HepG2 (cell line): Measurements from ENCODE around the gene SLX4. TPM values are rescaled to one million over a fixed set of nuclear protein-coding genes. Genes with fewer than 3 reads are reported as not detected.
A peak's percentile ranks its signal among the peaks of the same experiment; 100 is the strongest.

Experiments used
- AGO2 ChIP-seq: fragments of 200-400 bp; formaldehyde crosslinking; optimal IDR thresholded peaks from 2 replicates; pipeline ENCODE3; 2017; ENCODE audit warnings: mild to moderate bottlenecking, low read depth, low read length, moderate library complexity
- ATF7 ChIP-seq, 2 experiments: fragments of 450-650 bp in 1 of 2; sonication (generic) in 1 of 2; formaldehyde crosslinking in 1 of 2; IDR thresholded peaks; 2 replicates each; pipeline versions ENCODE4 v1.4.0 to v1.6.1; 2016 to 2020; ENCODE audit warnings: antibody characterized with exemption in 1 of 2, mild to moderate bottlenecking in 1 of 2, missing genetic modification reagents in 1 of 2
- CREB1 ChIP-seq, 2 experiments: fragments of 450-650 bp in 1 of 2; IDR thresholded peaks; 2 replicates each; pipeline ENCODE4 v1.6.1; 2016 to 2017; ENCODE audit warnings: control low read depth in 1 of 2, mild to moderate bottlenecking in 1 of 2, missing compliant biosample characterization in 1 of 2, missing genetic modification characterization in 1 of 2
- FOXA3 ChIP-seq: IDR thresholded peaks from 2 replicates; pipeline ENCODE4 v1.6.1; 2016; ENCODE audit warnings: missing genetic modification reagents, missing compliant biosample characterization
- KAT7 ChIP-seq: IDR thresholded peaks from 2 replicates; pipeline ENCODE4 v1.6.1; 2018; ENCODE audit warnings: borderline replicate concordance, missing compliant biosample characterization
- MAFF ChIP-seq: IDR thresholded peaks from 2 replicates; pipeline ENCODE4 v1.6.1; 2011; ENCODE audit warnings: low read depth, low read length, improper control_type of control experiment
- NCOA2 ChIP-seq: sonication (generic); formaldehyde crosslinking; IDR thresholded peaks from 2 replicates; pipeline ENCODE4 v1.8.0; 2022; ENCODE audit warnings: inconsistent platforms
- REXO4 ChIP-seq: sonication (generic); formaldehyde crosslinking; IDR thresholded peaks from 2 replicates; pipeline ENCODE4 v1.8.0; 2022; ENCODE audit warnings: missing genetic modification reagents, mild to moderate bottlenecking, borderline replicate concordance
- TARDBP ChIP-seq: sonication (generic); formaldehyde crosslinking; IDR thresholded peaks from 2 replicates; pipeline ENCODE4 v1.8.0; 2022; ENCODE audit warnings: mild to moderate bottlenecking, missing genetic modification reagents
- ZFP62 ChIP-seq: sonication (generic); formaldehyde crosslinking; IDR thresholded peaks from 2 replicates; pipeline ENCODE4 v1.4.0; 2020; ENCODE audit warnings: missing genetic modification reagents
- ZNF12 ChIP-seq: sonication (generic); formaldehyde crosslinking; IDR thresholded peaks from 2 replicates; pipeline ENCODE4 v1.5.0; 2020; ENCODE audit warnings: missing genetic modification reagents
- ZNF496 ChIP-seq: sonication (generic); formaldehyde crosslinking; IDR thresholded peaks from 2 replicates; pipeline ENCODE4 v1.8.1; 2023; ENCODE audit warnings: mild to moderate bottlenecking, moderate library complexity, missing genetic modification reagents; ENCODE audit not compliant: insufficient replicate concordance
- ZNF501 ChIP-seq: sonication (generic); formaldehyde crosslinking; IDR thresholded peaks from 2 replicates; pipeline ENCODE4 v1.5.1; 2020; ENCODE audit warnings: mild to moderate bottlenecking, moderate library complexity, missing genetic modification reagents
- ZNF605 ChIP-seq: sonication (generic); formaldehyde crosslinking; IDR thresholded peaks from 2 replicates; pipeline ENCODE4 v1.8.0; 2022; ENCODE audit warnings: mild to moderate bottlenecking, missing genetic modification reagents
- ZNF724P ChIP-seq: sonication (generic); formaldehyde crosslinking; IDR thresholded peaks from 2 replicates; pipeline ENCODE4 v1.8.0; 2022; ENCODE audit warnings: missing genetic modification reagents, borderline replicate concordance
- ZNF878 ChIP-seq: sonication (generic); formaldehyde crosslinking; IDR thresholded peaks from 2 replicates; pipeline ENCODE4 v1.8.1; 2023; ENCODE audit warnings: mild to moderate bottlenecking, missing genetic modification reagents, moderate library complexity
- polyA plus RNA-seq, 8 experiments: library from polyadenylated mRNA; depleted of rRNA in 3 of 8; stranded (reverse) in 7 of 8; unstranded in 1 of 8; fragments of >200 nt; fragmentation: Illumina TruSeq in 4 of 8; extraction: Trizol in 4 of 8; gene quantifications; 2 replicates each; pipeline versions ENCODE4 v1.2.1 to v1.2.3, GENCODE V29; 2011 to 2016; ENCODE audit warnings: low read depth in 4 of 8, missing spikeins in 1 of 8, mixed read lengths in 1 of 8; ENCODE audit not compliant: insufficient read depth in 1 of 8
- total RNA-seq, 5 experiments: library from RNA; depleted of rRNA; stranded (reverse); fragments of >200 nt; fragmentation: Illumina TruSeq; extraction: Trizol; gene quantifications; 2 replicates each; pipeline ENCODE4 v1.2.3, GENCODE V29; 2016; ENCODE audit warnings: low read depth in 1 of 5
- TF ChIP-seq, protein P1 (sequence below): IDR thresholded peaks from 2 replicates; pipeline ENCODE4 v1.6.1; 2016; ENCODE audit warnings: low read depth
- TF ChIP-seq, protein P2 (sequence below): sonication (generic); formaldehyde crosslinking; IDR thresholded peaks from 2 replicates; pipeline ENCODE4 v1.4.0; 2020; ENCODE audit warnings: missing genetic modification reagents
- TF ChIP-seq, protein P3 (sequence below): sonication (generic); formaldehyde crosslinking; IDR thresholded peaks from 2 replicates; pipeline ENCODE4 v1.5.0; 2020; ENCODE audit warnings: missing genetic modification reagents
- TF ChIP-seq, protein P4 (sequence below): sonication (generic); formaldehyde crosslinking; IDR thresholded peaks from 2 replicates; pipeline ENCODE4 v1.4.0; 2020; ENCODE audit warnings: missing genetic modification reagents
- TF ChIP-seq, protein P5 (sequence below): IDR thresholded peaks from 2 replicates; pipeline ENCODE4 v1.6.1; 2016; ENCODE audit warnings: missing compliant biosample characterization, missing genetic modification reagents, borderline replicate concordance
- TF ChIP-seq, protein P6 (sequence below): sonication (generic); formaldehyde crosslinking; IDR thresholded peaks from 2 replicates; pipeline ENCODE4 v1.8.1; 2023; ENCODE audit warnings: mild to moderate bottlenecking, missing genetic modification reagents

SLX4 gene
- total and polyA plus RNA-seq, 2 of the 13 experiments (the other 11 are each of a cell fraction or from before 2014, with no cell fraction given), result 1.1 to 3.6 TPM

DNA sequence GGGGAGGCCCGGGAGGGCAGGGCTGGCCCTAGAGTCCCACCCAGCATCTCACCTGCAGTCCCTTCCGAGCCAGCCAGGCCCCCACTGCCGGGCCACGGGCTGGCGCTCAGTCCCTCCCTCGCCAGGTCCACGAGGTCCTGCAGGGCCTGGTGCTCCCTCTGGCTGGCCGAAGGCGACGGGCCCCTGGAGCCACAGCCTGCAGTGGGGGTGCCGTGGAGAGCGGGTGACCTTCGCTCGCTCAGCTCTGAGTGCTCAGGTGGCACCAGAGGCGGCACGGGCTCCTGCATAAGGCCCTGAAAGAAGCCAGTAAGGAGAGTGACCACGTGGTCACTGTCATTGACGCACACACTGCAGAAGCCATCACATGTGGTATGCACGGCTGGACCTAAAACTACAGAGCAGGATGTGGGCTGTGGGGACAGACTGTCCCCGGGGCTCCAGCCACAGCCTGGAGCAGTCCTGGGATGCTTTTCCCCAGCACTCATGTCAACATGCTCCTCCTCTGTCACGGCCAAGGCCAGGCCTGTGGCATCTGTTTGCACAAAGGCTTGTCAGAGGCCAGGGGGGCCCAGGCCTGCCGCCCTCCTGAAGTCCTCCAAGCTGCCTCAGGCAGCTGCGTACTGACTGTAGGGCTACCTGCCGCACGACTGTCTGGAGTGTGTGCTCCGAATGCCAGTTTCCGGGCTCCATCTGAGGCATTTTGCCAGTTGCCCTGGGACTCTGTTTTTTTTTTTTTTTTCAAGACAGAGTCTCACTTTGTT, 15.1 kb downstream of the SLX4 start (continued):
- TF ChIP-seq, protein P1, sequence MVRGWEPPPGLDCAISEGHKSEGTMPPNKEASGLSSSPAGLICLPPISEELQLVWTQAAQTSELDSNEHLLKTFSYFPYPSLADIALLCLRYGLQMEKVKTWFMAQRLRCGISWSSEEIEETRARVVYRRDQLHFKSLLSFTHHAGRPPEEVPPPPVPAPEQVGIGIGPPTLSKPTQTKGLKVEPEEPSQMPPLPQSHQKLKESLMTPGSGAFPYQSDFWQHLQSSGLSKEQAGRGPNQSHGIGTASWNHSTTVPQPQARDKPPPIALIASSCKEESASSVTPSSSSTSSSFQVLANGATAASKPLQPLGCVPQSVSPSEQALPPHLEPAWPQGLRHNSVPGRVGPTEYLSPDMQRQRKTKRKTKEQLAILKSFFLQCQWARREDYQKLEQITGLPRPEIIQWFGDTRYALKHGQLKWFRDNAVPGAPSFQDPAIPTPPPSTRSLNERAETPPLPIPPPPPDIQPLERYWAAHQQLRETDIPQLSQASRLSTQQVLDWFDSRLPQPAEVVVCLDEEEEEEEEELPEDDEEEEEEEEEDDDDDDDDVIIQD (CRISPR knock-in tag), result peak; percentile 57; the same call in 1 of the 2 replicates
- TF ChIP-seq ZNF501 (CRISPR knock-in tag) (peak; percentile 81; the same call in 1 of the 2 replicates), ZNF496 (CRISPR knock-in tag) (no peak), ZNF605 (CRISPR knock-in tag) (peak; percentile 92), ZNF12 (peak; percentile 74; the same call in 1 of the 2 replicates), FOXA3 (CRISPR knock-in tag) (peak; percentile 99), ZFP62 (CRISPR knock-in tag) (no peak), REXO4 (CRISPR knock-in tag) (0 out of 2 replicates have a peak, but pooled peaks have one; percentile 57), CREB1 (IDR thresholded peaks at IDR 0.05) (peak; percentile 34; the same call in 1 of the 2 replicates), CREB1 (CRISPR knock-in tag; IDR thresholded peaks at IDR 0.05) (no peak), MAFF (no peak), TARDBP (CRISPR knock-in tag) (peak; percentile 90), ZNF878 (CRISPR knock-in tag) (peak; percentile 73; the same call in 1 of the 2 replicates), ATF7 (IDR thresholded peaks at IDR 0.05) (no peak), ATF7 (CRISPR knock-in tag; IDR thresholded peaks at IDR 0.05) (no peak), AGO2 (peak; percentile 63), ZNF724P (CRISPR knock-in tag) (0 out of 2 replicates have a peak, but pooled peaks have one; percentile 58), NCOA2 (CRISPR knock-in tag) (peak; percentile 84), KAT7 (CRISPR knock-in tag) (peak; percentile 67; the same call in 1 of the 2 replicates)
- TF ChIP-seq, protein P2, sequence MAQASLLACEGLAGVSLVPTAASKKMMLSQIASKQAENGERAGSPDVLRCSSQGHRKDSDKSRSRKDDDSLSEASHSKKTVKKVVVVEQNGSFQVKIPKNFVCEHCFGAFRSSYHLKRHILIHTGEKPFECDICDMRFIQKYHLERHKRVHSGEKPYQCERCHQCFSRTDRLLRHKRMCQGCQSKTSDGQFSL (CRISPR knock-in tag), result peak; percentile 85
- TF ChIP-seq, protein P3, sequence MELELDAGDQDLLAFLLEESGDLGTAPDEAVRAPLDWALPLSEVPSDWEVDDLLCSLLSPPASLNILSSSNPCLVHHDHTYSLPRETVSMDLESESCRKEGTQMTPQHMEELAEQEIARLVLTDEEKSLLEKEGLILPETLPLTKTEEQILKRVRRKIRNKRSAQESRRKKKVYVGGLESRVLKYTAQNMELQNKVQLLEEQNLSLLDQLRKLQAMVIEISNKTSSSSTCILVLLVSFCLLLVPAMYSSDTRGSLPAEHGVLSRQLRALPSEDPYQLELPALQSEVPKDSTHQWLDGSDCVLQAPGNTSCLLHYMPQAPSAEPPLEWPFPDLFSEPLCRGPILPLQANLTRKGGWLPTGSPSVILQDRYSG (CRISPR knock-in tag), result 0 out of 2 replicates have a peak, but pooled peaks have one; percentile 74
- TF ChIP-seq, protein P4, sequence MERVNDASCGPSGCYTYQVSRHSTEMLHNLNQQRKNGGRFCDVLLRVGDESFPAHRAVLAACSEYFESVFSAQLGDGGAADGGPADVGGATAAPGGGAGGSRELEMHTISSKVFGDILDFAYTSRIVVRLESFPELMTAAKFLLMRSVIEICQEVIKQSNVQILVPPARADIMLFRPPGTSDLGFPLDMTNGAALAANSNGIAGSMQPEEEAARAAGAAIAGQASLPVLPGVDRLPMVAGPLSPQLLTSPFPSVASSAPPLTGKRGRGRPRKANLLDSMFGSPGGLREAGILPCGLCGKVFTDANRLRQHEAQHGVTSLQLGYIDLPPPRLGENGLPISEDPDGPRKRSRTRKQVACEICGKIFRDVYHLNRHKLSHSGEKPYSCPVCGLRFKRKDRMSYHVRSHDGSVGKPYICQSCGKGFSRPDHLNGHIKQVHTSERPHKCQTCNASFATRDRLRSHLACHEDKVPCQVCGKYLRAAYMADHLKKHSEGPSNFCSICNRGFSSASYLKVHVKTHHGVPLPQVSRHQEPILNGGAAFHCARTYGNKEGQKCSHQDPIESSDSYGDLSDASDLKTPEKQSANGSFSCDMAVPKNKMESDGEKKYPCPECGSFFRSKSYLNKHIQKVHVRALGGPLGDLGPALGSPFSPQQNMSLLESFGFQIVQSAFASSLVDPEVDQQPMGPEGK, result peak; percentile 98
- TF ChIP-seq, protein P5, sequence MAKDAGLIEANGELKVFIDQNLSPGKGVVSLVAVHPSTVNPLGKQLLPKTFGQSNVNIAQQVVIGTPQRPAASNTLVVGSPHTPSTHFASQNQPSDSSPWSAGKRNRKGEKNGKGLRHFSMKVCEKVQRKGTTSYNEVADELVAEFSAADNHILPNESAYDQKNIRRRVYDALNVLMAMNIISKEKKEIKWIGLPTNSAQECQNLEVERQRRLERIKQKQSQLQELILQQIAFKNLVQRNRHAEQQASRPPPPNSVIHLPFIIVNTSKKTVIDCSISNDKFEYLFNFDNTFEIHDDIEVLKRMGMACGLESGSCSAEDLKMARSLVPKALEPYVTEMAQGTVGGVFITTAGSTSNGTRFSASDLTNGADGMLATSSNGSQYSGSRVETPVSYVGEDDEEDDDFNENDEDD, result peak; percentile 81; the same call in 1 of the 2 replicates
- TF ChIP-seq, protein P6, sequence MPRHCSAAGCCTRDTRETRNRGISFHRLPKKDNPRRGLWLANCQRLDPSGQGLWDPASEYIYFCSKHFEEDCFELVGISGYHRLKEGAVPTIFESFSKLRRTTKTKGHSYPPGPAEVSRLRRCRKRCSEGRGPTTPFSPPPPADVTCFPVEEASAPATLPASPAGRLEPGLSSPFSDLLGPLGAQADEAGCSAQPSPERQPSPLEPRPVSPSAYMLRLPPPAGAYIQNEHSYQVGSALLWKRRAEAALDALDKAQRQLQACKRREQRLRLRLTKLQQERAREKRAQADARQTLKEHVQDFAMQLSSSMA (CRISPR knock-in tag), result 0 out of 2 replicates have a peak, but pooled peaks have one; percentile 34
